ENCODE measurements around the gene ST3GAL2.

Gene ST3GAL2

DNA sequence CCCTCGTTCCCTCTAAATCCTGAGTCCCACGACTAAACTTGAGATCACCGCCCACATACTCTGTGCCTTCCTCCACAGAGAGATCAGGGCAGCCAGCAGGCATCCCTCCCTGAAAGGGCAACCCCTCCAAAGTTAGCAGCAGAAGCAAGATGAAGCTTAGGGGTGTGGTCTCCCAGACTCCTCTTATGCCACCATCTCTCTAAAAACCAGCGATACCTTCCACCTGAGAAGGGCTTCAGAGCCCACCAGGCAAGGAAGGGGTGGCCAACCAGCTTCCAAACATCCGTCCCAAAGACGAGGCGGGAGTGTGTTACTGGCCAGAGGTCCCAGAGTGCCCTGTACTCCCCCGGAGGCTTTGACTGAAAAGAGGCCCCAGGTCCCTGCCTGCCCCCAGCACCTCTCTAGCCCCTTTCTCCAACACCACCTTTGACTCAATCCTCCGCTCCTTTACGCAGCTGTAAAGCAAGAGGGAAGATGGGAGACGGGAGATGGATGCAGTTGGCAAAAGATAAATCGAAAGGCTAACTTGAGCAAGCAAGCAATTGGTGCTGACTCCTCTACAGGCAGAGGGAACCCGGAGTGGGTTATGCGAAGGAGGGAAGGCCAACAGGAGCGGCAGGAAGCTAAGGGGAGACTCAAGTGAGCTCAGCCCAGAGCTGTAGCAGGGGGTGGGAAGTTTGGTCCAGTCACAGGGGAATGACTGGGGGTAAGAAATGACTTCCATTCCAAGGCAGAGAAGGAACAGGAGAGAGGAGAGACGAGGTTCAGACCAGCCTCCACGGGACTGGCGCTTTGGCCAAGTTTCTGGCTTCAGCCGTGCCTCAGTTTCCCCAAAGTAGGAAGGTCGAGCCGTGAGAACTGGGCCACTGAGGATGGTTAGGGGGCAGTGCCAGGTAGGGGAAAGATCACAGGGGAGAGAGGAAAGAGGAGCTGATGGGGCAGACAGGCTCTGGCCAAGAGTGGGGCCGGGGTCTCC is 1.0 kb downstream of the ST3GAL2 start:
- DNase-seq (ENCODE audit: low read depth, low spot score): no peak

DNA sequence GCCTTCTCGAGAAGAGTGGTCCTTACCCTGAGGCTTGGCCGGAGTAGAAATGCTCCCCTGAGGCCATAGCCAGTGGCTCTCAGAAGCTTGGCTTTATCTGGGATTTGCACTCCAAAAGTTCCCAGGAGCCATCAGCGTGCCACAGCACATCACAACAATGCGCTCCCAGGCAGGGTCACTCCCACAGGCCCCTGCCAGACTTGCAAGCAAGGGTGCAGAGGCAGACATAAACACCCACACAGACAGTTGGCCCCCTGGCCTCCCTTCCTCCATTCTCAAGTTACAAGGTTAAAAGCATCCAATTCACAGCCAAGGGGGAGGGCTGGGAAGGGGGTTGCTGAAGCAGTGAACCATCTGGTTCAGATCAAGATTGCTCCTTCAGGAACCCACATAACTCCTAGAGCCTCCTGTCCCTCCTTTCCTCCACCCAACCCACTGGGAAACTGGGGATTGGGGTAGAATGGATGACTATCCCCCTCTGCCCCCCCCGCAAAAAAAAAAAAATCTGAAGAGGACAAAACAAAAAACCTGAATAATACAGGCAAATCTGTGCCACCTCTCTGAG is 1.8 kb downstream of the ST3GAL2 start:
- no peak for DNase-seq (ENCODE audit: low read depth, low spot score)

DNA sequence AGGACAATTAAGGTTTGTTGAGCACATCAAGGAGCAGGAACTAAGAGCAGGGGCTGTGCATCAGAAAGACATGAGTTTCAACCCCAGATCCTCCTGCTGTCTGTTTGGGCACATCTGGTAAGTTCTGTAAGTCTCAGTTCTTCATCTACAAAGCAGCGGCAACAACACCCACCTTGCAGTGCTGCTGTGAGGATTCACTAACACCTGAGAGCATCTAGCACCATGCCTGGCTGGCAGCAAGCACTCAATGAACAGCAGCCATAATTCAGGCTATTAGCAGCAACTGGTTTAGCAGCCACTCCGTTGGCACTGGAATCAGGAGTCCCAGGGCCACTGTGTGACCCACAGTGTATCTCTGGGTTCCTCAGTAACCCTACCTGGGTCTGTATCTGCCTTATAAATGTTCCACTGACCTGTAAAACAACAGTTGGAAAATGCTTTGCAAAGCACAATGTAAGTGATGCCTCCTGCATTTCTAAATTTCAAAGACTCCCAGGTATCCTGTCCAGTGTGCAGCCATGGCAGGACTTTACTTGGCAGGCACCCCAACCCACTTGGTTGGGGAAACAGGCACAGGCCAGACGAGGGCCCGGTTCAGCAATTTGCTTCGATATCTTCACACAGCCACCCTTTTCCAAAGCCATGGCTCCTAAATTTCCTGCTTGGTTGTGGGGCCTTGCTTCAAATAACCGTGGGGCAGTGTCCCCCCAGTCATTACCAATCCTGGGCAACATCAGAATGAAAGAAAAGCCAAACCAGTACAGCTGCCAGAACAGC is 4.2 kb downstream of the ST3GAL2 start:
- DNase-seq (ENCODE audit: low read depth, low spot score): no peak

DNA sequence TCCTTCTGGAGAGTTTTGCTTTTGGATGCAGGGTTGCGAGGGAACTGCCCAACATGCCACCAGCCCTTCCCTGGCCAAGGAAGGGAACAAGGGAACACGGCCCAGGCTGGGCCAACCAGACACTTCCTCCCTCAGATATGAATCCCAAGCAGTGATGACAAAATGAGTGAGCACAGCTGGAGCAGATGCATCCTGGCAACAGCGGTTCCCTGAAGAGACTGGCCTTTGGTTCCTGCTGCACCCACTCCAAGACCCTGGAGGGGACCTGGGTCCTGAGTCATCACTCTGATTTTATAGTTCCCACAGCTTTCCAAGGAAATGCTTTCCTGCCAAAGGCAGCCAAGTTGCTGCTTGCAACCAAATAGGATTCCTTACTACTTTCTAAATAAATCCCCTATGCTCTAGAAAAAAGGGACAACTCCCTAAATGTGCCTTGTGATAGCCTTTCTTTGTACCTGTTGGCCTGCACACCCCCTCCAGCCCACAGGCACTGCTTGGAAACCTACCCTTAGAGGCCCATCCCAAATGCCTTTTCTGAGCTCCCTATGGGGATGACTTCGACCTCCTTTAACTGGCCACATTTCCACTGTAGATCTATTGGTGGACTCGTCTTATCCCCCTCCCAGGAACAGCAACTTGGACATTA is 5.3 kb downstream of the ST3GAL2 start:
- DNase-seq (ENCODE audit: low read depth, low spot score): no peak

DNA sequence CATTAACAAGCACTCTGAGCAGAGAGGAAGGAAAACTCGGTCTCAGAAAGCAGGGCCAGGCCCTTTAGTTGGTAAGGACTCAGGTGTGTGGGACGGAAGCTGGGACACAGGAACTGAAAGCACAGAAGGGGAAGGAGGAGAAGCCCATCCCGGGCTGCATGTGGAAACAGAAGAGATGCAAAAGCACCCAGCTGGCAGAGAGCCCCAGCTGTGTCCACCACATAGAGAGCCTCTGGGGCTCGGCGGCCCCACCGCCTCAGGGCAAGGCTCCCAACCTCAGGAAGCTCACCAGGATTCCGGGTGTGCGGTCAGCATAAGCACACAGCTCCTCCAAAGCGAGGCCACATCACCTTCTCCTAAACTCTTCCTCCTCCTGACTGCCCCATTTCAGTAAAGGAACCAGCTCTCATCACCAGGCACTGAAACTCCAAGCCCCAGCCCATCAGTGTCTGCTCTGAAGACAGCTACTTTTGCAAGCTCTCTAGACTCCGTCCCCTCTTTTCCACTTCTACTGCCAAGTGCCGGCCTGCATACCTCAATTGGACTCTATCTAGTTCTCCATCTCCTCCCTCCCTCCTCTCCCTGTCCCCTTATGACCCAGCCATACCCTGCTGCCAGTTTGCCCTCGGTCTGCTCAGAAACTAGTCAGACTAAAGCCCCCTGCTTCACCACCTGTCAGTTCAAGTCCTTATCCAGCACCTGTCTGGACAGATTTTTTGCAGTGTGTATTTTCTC is 6.0 kb downstream of the ST3GAL2 start:
- DNase-seq (ENCODE audit: low read depth, low spot score): no peak

DNA sequence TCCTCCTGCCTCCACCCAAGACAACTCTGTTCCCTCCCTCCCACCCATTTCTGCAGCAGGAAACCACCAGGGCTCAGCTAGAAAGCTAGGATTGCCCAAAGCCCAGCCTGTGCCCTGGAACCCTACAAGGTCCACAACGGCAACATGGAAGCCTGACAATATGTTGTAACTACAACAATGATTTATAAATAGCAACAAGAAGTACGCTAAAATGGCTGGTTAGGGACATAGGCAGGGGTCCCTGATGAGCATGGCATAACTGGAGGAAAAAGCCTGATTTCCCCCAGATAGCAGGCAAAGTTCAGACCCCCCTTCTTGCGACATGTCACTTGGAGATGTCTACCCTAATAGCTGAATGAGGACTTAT is 6.6 kb downstream of the ST3GAL2 start:
- no peak for DNase-seq (ENCODE audit: low read depth, low spot score)

DNA sequence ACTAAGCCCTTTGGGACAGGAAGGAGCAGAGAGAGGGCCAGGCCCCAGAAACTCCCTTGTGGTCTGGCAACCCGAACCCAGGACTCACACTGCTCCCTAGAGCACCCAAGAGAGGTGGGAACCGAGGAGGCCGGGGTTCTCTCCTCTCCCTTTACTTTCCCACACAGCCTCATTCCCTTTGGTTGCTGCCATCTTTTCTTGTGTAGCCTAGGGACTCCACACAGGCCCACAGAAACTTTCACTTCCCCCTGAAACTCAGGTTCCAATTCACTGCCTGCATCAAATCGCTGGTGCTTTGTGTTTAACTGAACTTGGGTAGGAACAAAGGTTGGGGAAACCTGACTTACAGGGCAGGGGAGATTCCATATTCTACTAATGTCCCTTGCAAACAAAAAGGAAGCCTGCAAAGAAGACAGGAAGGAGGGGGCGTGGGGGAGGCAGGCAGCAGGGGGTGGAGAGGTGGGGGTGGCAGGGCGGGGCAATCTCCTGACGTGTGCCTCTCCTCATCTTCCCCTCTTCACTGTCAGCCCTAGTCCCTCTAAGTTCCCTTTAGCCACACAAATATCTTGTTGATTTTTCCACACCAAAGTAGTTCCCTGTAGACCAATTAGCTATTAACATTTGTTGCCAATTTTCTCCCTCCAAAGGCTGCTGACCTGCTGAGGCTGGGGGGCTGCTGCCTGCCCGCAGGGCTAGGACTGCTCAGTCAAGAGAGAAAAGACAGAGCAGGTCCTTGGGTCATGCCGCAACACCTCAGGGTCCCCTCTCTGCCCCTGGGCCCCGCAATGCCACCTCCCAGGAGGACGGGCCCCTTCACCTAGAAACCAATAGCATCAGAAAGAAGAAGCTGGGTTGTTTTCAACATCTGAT is 8.0 kb downstream of the ST3GAL2 start:
- peak; percentile 23 for DNase-seq (ENCODE audit: low read depth, low spot score)

DNA sequence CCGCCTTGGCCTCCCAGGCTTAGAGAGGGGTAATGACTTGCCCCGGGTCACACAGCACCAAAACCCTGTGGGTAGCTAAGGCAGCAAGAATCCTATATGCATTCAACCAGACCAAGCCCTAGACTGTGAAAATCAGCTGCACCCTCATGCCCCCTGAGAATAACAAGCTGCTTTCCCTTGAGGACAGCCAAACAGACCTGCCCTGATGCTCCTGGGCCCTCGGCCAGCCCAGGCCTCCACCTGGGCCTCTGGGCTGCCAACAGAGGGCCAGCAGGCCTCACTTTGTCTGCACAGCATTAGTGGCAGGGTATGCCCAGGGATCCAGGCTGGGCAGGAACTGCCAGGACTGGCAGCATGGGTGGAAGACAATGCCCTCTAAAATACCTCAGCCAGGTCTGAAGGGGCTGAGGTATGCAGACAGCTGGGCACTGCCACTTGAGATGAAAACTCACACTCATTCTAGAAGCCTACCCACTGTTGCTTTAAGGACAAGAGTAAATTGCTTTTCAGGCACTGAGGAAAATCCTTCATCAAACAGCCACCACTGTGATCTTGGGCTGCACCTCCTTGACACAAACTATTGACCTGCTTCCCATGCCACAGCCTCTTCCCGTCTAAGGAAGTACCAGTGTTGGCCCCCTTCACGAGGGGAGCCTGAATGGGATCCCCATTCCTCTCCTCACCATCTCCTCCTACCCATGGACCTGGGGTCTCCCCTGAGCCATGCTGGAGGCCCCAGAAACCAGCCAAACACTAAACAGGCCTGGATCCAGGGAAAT is 8.8 kb downstream of the ST3GAL2 start:
- DNase-seq (ENCODE audit: low read depth, low spot score): no peak

DNA sequence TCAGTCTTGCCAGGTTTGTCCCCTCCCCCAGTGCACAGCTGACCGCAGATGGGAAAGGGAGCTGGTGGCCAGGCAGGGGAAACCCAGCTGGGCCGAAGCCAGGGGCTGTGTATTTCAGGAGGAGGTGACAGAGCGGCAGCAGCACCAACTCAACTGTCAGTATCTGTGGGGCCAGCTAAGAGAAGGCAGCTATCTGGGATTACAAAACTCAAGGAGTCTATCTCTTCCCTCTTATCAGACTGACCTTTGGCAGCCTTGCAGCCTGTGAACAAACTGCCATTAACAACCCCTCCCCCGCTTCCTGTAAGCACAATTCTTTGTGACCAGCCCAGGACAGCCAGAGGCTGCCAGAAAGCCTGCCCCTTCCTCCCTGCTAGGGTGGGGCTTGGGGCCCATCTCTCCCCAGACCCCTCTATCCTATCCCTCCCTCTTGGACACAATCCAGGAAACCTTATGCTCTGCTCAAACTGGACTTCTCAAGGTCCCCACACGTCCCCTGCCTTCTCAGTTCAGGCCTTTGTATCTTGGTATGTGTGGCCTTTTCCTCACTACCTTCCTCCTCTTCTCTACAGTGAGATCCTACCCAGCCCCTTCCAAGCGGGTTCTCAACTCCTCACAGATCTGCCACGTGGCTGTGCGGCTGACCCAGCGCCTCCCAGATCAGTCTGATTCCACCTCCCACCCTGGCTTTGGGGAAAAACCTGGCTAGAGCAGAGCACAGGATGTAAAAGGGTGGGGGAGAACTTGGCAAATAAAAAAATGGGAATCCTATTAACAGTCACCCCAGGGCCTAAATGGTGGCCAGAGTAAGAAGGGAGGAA is 10.5 kb downstream of the ST3GAL2 start:
- DNase-seq (ENCODE audit: low read depth, low spot score): no peak

DNA sequence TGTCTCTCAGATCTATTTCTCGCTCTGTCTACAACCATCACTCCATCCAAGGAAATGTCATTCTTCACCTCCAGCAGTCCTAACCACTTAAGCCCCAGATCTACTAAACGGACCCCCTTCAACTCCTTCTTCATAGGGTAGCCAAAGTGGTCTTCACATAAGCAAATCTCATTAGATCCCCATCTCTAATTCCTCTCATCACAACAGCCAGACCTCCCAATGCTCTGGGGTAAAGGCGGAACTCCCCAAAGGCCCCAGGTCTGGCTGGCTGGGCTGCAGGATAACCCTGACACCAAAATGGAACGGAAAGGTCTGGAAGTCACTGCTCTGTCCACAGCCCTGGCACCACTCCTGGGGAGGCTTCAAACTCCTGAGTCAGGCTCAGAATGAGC is 11.1 kb downstream of the ST3GAL2 start:
- DNase-seq (ENCODE audit: low read depth, low spot score): no peak

DNA sequence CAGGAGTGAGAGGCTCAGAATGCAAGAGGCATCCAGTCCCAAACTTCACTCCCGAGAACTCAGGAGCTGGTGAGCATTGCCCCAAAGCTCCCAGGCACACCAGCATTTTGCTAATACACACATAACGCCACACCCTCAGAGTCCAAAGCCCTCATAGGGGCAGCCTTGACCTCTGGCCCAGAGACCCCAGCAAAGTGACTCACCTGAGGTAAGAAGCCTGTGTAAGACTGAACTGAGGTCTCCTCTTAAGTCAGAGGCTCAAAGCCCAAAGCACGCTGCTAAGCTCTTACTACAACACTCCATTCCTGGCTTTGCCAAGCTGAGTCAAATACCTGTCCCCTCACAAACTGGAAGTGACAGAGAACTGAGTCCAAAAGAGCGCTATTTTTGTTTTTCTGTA is 16.4 kb downstream of the ST3GAL2 start:
- DNase-seq (ENCODE audit: low read depth, low spot score): no peak

DNA sequence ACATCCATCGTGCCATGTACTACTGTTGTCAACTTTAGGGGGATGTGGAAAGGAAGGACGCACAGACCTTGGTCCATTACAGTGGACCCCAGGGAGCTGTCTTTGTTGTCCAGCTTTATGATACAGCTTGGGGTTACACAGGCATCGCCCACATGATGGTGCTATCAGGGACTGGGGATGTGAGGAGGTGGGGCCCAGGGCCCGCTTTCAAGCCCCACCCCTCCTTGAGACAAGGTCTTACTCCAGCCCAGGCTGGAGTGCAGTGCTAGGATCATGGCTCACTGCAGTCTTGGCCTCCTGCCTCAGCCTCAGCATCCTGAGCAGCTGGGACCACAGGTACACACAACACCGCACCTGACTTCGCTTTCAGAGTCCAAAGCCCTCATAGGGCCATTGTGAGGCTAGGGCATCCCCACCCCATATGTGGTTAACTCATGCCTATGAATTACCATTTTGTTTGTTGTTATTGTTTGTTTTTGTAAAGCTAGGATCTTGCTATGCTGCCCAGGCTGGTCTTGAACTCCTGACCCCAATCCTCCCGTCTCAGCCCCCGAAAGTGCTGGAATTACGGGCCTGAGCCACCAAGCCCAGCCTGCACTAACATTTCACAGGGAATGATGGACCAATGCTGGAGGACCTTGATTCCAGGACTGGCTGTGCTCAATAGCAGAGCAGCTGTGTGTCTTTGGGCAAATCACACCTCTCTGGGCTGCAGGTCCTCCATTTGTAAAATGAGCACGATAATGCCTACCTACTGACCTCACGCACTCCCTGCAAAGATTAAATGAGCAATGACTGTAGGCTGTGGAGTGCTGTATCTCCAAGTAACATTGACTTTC is 17.2 kb downstream of the ST3GAL2 start:
- no peak for DNase-seq (ENCODE audit: low read depth, low spot score)

DNA sequence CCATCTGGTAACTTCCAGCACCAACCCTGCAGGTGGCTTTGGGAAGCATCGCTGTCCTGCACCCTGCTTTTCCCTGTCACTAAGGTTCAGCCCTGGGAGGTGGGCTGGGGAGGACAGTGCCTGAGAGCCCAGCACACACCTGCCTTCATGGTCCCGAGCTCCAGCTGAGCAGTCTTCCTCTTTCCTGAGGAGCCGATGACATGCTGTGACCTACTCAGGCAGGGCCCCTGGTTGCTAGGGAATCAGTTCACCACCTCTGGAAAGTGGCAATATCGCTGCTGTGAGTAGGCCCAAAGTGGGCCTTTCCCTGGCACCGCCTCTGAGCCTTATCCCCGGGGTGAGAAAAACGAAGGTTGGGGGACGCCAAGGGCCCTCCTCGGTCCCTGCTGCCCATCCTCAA is 17.9 kb downstream of the ST3GAL2 start:
- no peak for DNase-seq (ENCODE audit: low read depth, low spot score)

DNA sequence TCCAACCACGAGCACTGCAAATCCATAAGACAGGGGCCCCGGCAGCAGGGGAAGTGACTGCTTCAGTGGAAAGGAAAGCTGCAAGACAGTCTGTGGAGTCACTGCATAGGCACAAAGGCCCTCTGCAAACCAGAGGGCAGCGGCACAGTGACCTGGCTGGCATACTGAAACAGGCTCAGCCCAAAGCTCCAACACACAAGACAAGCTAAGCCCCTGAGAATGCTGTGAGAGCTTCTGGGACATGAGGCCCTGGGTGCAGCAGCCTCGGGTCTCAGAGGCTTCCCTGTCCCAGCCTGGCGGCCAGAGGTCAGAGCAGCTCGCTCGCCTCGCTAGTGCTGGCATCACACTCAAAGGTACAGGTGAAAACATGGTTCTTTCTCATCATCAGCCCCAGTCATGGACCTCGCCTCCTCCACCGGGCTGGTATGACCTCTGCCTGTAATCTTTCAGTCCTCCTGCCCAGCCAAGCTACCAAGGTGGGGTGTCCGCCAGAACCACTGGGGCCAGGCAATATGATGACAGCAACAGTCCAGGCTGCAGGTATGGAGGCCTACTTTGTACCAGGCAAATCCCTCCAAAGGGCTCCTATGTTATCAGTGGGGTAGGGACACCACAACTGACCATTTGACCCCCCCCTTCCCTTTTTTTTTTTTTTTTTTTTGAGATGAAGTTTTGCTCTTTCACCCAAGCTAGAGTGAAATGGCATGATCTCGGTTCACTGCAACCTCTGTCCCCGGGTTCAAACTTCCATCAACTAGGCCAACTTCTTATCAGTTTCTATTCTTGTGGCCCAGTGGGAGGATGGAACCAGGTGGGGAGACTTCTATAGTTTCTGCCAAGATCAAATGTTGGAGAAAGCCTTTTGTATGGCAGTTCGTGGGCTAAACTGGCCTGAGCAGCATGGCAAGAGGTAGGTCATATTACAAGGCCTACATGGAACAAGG is 19.2 kb downstream of the ST3GAL2 start:
- no peak for DNase-seq (ENCODE audit: low read depth, low spot score)

DNA sequence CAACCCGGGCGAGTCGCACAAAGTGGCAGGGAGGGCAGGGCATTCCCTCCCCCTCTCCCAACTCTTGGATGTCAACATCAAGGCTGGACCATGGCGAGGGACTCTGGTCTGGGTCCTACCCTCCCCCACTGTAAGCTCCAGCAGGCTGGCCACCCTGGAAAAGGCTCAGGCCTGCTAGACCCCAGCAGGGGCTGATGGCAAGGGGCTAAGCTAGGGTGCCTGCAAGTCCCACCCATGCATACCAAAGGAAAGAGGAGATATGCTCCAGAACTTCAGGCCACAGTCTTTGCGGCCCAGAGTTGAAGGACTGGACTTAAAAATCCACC is 19.9 kb downstream of the ST3GAL2 start:
- DNase-seq (ENCODE audit: low read depth, low spot score): no peak

DNA sequence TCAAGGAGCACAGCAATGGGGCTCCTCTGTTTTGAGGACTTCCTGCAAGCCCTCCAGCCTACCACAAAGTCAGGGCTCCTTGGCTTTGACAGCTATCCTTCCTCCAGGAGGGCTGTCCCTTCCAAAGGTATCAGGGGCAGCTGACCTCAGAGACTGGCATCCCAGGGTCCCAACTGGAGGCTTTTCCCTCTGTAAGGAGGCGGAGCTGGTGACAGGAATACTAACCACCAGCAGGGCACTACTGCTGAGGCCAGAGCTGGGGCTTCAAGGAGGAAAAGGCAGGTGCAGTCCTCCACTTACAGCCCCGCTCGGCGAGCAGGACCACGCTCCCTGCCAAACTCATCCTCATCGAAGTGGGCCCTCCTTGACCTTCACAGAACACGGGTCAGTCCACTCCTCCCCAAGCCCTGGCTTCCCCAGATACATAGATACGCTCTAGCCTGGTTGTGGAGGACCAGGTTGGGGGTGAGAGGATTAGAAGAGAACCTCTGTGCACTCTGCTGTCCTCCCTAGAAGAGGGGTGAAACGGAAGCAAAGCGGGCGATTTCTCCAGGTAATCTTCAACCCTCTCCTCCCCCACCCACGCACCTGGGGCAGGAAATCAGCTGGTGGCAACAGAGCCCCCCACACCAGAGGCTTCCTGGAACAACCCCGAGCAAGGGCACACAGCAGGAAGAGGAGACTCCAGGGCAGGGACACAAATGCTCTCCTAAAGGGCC is 20.5 kb downstream of the ST3GAL2 start:
- no peak for DNase-seq (ENCODE audit: low read depth, low spot score)

Data from activated CD4-positive, CD25-positive, alpha-beta regulatory T cell treated with anti-CD3 and anti-CD28 coated beads, Interleukin-2, amount 50 U/mL, for 16 hours (primary cell).